ENCODE measurements around the gene OR2T2.
"Not testable (repeated sequence)": the region's sequence is repeated elsewhere in the genome, so short reads cannot be mapped to it uniquely, and the experiment has no call there.

- TF ChIP-seq POLR2A (IDR thresholded peaks at IDR 0.05; ENCODE audit: low read length); GATA1 (IDR thresholded peaks at IDR 0.05; ENCODE audit: low read depth, low read length): not testable (repeated sequence)
Observed at GRCh38 chr1:248448409-248449074, 3.1 kb downstream of the OR2T2 start.

Data from erythroblast (primary cell).